GM21381 (cell line): ENCODE results near the gene SLC25A1.

Experiments used
- ATAC-seq: cut with Tn5 transposase; IDR thresholded peaks from one replicate; pipeline ENCODE4 v1.9.1; 2021; ENCODE audit warnings: mild to moderate bottlenecking, moderate library complexity; ENCODE audit not compliant: unreplicated experiment

The SLC25A1 gene

GRCh38 chr22:19126309-19127273, 51.9 kb downstream of the SLC25A1 start:
- no peak for ATAC-seq
